NCI-H510A treated with DMSO at 0.1 percent for 48 hours (cell line): ENCODE results near the gene SPAG6.
A peak's percentile ranks its signal among the peaks of the same experiment; 100 is the strongest.

Experiments
- DNase-seq: peaks from one replicate; lab custom pipeline; 2025; lab: John Stamatoyannopoulos, UW

SPAG6 gene

GRCh38 chr10:22321924-22322640 is 23.2 kb upstream of the SPAG6 start:
- DNase-seq, result no peak

DNA sequence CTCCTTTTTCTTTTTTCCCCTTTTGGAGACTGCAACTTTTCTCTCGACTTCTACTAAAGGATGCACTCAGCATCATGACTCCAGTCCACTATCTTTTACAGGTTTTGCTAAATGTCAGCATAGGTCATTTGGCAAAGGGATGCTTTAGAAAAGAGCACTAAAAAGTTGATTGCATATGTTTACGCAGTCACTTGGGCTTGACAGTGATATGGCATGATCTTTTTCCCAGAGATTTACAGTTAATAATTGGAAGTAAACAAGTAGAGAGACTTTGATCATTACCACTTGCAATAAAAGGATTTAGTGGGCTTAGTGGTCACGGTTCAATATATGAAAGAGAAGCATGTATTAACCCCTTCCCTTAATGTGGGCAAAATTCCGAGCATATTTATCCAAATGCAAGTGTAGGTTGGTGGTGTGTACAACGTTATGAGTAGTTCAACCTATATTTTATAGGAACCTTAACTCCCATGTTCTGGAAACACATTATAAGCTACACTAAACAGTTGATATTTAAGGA is 22.6 kb upstream of the SPAG6 start:
- no peak for DNase-seq

DNA sequence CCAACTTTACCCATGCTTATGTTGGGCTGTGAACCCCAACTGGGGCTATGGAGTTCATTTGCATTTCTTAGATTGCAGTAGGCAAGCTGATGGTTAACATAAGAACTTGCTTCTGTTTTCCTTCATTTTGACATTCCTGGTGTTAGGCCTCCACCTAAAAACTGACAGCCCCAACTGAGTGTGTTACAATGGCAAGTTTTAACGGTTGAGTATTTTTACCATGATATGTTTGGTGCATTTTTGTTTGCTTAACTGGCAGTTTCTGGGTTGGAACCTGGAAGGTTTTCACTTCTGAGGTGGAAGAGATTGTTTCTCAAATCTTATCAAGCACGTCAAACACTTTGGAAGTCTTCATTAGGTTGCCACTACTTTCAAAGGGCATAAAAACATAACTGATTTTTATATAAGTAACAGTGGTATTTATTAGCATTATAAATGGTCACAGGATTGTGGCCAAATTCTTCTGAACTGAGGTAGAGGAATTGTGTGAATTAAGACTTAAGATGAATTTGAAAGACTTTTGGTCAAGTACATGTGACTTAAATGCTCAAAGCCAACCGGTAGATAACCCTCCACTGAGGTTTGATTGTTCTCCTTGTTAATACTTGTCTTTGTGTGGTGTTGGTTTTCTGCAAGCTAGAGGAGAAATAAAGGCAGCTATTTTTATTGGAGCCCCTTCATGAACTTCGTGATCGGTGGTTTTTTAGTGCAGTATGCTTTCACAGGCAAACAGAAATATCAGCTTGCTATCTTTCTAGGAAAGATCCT is 21.6 kb upstream of the SPAG6 start:
- no peak for DNase-seq

- DNase-seq, result no peak
These were observed 20.9 kb upstream of the SPAG6 start for GRCh38 chr10:22324413-22324812.

DNA sequence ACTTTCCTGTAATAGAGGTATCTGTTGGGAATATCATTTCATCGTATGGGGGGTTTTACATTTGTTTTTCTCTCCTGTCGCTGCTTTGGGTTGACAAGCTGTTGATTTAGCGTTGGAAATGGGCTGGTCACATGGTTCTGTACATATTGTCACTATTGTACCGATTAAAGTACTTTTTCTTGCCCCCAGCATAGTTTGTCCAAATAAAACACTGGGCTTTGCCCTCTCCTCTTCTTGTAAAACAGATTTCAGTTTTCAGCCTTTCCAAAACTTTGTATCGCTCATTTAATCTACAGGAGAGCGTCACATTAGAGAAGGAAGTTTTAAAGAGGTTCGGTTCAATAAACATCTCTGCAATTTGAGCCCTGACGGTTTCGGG is 20.4 kb upstream of the SPAG6 start:
- no peak for DNase-seq

DNA sequence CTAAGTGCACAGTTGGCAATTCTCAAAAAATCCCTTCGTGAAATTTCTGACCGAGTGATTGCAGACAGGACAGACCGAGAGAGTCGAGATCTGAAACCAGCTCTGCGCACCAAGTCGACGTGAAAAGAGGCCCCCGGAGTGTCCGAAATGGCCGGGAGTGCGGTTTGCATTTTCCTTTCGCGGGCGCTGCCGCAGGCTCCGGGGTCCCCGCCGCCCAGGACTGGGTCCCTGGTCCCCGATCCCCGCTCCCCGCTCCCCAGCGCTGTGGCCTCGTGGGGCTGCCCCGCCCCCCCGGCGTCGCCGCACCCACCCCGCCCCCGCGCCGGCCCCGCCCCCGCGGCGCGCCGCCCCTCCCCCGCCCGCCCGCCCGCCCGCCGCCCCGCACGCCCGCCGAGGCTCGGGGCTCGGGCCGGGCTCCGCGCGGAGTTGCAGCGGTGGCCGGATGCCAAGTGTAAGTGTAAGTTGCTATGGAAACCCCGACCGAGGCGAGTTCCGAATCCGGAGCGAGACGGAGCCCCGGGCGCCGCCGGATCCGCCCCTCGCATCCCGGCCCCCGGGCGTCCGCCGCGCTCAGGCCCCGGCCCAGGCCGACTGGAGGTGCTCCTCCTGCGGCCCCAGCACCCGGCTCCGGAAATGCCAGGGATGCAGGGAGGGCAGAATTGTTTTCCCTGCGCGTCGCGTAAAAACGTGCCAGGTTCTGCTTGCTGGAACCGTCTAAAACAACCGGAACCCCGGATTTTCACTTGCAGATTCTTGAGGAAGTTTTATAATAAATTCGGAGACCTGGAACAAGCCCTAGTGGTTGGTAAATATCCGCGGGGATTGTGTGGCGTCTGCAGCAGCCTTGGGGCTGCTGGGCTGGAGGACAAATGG is 19.8 kb upstream of the SPAG6 start:
- peak; percentile 19 for DNase-seq

GRCh38 chr10:22326145-22326702 is 19.1 kb upstream of the SPAG6 start:
- no peak for DNase-seq

- DNase-seq, result no peak
These were observed 16.1 kb upstream of the SPAG6 start for GRCh38 chr10:22329150-22329549.

GRCh38 chr10:22332116-22332692 is 13.1 kb upstream of the SPAG6 start:
- no peak for DNase-seq

DNA sequence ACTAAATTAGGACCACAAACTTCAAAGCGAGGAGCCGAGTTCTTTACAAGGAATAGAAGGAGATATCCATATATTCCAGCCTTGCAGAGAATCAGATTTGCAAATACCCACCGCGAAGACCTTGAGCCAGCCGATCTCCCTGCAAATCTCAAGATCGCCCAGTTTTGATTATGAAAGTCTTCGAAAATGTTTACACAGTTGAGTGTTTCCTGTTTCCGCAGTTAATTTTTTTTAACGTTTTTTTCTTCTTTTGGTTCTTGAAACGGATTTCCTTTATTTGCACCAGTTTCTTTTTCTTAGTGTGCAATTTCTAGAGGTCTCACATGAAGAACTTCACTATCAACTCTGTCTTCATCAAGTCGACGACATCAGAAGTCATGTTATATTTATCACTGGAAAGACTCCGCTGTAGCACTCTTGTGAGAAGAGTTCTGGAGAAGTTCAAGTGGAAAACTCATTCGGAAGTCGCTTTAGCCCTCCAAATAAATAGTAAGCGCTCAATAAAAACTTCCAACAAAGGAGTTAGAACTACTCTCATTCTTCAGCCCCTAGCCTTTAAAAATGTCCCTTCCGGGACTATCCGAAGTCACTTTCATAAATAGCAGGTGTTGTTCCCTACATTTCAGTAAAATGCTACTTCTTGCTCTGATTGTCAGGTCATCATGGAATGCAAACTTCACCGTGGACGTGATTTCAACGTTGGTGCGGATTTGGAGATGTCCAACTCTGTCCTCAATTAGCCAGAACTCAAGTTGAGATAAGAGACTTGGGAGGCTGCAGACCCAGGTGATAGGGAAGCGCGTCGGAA is 11.9 kb upstream of the SPAG6 start:
- no peak for DNase-seq

- no peak for DNase-seq
These were observed 11.4 kb upstream of the SPAG6 start for GRCh38 chr10:22333975-22334282.

GRCh38 chr10:22334414-22335172 is 10.7 kb upstream of the SPAG6 start:
- no peak for DNase-seq

DNA sequence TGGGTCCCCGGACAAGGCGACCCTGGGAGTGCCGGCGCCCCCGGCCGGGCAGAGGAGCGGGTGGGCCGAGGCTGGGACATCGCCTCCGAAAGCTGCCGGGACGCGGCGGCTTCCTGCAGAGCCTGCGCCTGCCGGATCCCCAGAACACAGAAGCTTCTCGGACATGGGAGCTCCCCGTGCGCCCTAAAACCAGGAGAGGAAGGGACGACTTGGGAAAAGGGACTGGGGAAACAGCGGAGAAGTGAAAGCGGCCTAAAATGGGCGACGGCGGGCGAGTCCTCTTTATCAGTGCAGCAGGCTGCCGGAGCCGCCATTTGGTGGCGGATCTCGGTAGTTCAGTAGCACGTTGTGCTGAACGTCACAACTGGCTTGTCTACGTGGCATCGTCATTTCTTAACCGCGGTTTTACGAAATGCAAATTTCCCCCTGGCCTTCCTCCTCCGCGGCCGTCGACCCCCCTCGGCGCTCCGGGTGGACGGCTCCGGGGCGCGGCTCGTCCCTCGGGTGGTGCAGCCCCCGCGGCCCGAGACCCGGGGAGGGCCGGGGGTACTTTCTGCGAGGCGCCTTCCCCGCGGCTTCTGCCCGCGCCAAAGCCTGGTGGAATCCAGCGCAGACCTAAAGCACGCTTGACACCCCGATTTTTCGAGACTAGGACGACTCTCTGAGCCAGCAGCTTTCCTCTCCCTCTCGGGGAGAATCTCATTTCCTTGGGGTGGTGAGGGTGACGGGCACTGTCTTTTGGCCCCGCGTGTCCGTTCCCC is 9.9 kb upstream of the SPAG6 start:
- no peak for DNase-seq

- no peak for DNase-seq
These were observed 7.0 kb upstream of the SPAG6 start for GRCh38 chr10:22338185-22338900.

GRCh38 chr10:22338931-22339330 is 6.4 kb upstream of the SPAG6 start:
- DNase-seq, result no peak

DNA sequence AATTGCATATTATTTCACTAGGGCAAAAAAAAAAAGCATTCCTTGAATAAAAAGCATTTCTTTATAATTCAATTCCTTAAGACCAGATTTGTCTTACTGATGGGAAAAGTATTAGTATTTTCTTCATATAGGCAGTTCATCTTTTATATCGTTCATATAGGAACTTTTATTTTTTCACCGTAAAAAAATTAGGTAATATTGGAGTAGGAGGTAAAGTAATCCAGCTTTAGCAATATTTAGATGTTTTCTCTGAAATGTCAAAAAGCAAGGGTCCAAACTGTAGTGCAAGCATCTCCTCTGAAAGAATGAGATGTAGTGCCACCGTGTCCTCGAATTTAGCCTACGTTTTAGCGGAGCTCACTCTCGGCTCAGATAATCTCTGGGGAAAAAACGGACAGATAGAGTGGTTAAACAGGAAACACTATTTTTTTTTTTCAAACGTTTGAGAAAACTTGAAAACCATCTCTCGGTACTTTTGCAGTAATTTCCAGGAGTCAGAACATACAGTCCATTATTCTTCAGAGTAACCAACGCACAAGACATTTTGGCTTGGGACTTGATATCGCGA is 5.5 kb upstream of the SPAG6 start:
- DNase-seq, result no peak

GRCh38 chr10:22340329-22341189 is 4.7 kb upstream of the SPAG6 start:
- peak; percentile 64 for DNase-seq
